Measurements from ENCODE around the gene FARS2. TPM values are rescaled to one million over a fixed set of nuclear protein-coding genes. Genes with fewer than 3 reads are reported as not detected.

Gene FARS2
- total and polyA plus RNA-seq, 7 donors = 10.6 to 17.5 (median 14.4) TPM

DNA sequence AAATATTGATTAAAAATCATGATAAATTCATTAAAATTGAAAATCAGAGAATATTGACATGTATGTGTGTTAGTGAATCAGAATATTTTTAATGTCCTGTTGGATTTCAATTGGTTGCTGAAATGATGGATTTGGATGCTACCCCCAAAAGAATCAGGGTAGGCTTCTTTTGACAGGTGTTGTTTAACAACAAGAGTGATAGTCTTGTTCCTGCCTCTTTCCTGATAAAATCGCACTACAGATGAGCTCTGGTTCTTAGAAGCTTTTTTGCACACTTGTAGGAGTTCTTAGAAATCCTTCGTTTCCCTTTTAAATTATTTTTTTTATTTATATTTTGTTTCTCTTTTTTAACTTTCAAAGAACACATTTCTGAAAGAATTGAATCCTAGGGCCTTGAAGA, 259.5 kb downstream of the FARS2 start:
- H3K4me1 ChIP-seq = no peaks in the 10 kb centered on the region
- H3K27me3 ChIP-seq (ENCODE audit: insufficient read depth in 3 of 3, low read length in 2 of 3) = no peaks in the 10 kb centered on the region
- no peaks in the 10 kb centered on the region for H3K9me3 ChIP-seq
- H3K36me3 ChIP-seq (ENCODE audit: insufficient read depth in 1 of 2, low read depth in 1 of 2) = no peaks in the 10 kb centered on the region
- 86 to 90% (median 90%) methylated on average over 2 of the region's 2 CpGs for WGBS, 3 donors
- DNase-seq (no peak), ATAC-seq (no peak)
- no peak overlapping the region for H3K27ac ChIP-seq
- intact Hi-C loops (cut with DNase I) = loop anchor here in 1 of 2 donors (10.0 kb wide), 1 partner anchor 96 kb away; no protein-coding TSS in a partner anchor
- H3K4me3 ChIP-seq = no peak overlapping the region
- TF ChIP-seq CTCF (IDR thresholded peaks at IDR 0.05) = no peak

DNA sequence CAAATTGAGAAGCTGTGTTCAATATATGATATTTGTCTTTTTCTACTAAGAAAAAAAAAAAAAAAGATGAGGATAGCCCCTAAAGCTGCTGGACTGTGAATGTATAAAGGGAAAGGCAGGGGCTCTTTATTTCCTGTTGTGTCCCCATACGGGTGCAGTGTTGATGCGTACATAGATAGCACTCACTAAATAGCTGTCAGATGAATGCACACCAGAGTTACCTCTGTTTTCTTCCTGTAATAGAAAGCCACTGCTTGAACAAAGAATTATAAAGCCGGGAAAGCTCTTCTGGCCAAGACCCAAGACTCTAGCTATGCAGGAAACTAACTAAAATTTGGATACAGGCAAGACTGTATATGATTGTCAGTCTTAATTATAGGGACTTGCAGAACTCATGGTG, 260.0 kb downstream of the FARS2 start:
- H3K9me3 ChIP-seq = no peaks in the 10 kb centered on the region
- no peak overlapping the region for H3K4me3 ChIP-seq
- ATAC-seq = no peak
- H3K36me3 ChIP-seq (ENCODE audit: insufficient read depth in 1 of 2, low read depth in 1 of 2) = no peaks in the 10 kb centered on the region
- TF ChIP-seq CTCF (IDR thresholded peaks at IDR 0.05) = no peak
- WGBS, 3 donors = 64 to 74% (median 69%) methylated on average over 3 of the region's 3 CpGs
- no peak for DNase-seq
- intact Hi-C loops (cut with DNase I) = loop anchor here in 1 of 2 donors (10.0 kb wide), 1 partner anchor 97 kb away; no protein-coding TSS in a partner anchor
- H3K4me1 ChIP-seq = no peaks in the 10 kb centered on the region
- H3K27ac ChIP-seq = no peak overlapping the region
- H3K27me3 ChIP-seq (ENCODE audit: insufficient read depth in 3 of 3, low read length in 2 of 3) = no peaks in the 10 kb centered on the region

GRCh38 chr6:5522147-5522546, 260.8 kb downstream of the FARS2 start:
- DNase-seq (no peak), ATAC-seq (no peak)
- Histone ChIP-seq H3K27ac (no peak overlapping the region), H3K9me3 (no peaks in the 10 kb centered on the region), H3K4me3 (no peak overlapping the region), H3K27me3 (ENCODE audit: insufficient read depth in 3 of 3, low read length in 2 of 3) (no peaks in the 10 kb centered on the region), H3K36me3 (ENCODE audit: insufficient read depth in 1 of 2, low read depth in 1 of 2) (no peaks in the 10 kb centered on the region), H3K4me1 (no peaks in the 10 kb centered on the region)
- intact Hi-C loops (cut with DNase I) = loop anchor here in 1 of 2 donors (10.0 kb wide), 1 partner anchor 97 kb away; no protein-coding TSS in a partner anchor
- no peak for TF ChIP-seq CTCF (IDR thresholded peaks at IDR 0.05)

GRCh38 chr6:5524110-5524509, 262.8 kb downstream of the FARS2 start:
- 88 to 94% (median 93%) methylated on average over 2 of the region's 2 CpGs for WGBS, 3 donors
- H3K4me3 ChIP-seq = no peak overlapping the region
- intact Hi-C loops (cut with DNase I) = loop anchor here in 1 of 2 donors (10.0 kb wide), 1 partner anchor 99 kb away; no protein-coding TSS in a partner anchor
- ATAC-seq (no peak), DNase-seq (no peak)
- H3K36me3 ChIP-seq (ENCODE audit: insufficient read depth in 1 of 2, low read depth in 1 of 2) = no peaks in the 10 kb centered on the region
- H3K4me1 ChIP-seq = no peaks in the 10 kb centered on the region
- no peaks in the 10 kb centered on the region for H3K9me3 ChIP-seq
- no peaks in the 10 kb centered on the region for H3K27me3 ChIP-seq (ENCODE audit: insufficient read depth in 3 of 3, low read length in 2 of 3)
- TF ChIP-seq CTCF (IDR thresholded peaks at IDR 0.05) = no peak
- H3K27ac ChIP-seq = no peak overlapping the region

- Histone ChIP-seq H3K4me3 (no peak overlapping the region), H3K36me3 (ENCODE audit: insufficient read depth in 1 of 2, low read depth in 1 of 2) (no peaks in the 10 kb centered on the region), H3K9me3 (no peaks in the 10 kb centered on the region), H3K27ac (no peak overlapping the region), H3K27me3 (ENCODE audit: insufficient read depth in 3 of 3, low read length in 2 of 3) (no peaks in the 10 kb centered on the region), H3K4me1 (no peaks in the 10 kb centered on the region)
- ATAC-seq = peak in 1 of 4 donors; percentile 26
- DNase-seq = no peak
- intact Hi-C loops (cut with DNase I) = loop anchor here in 1 of 2 donors (10.0 kb wide), 1 partner anchor 100 kb away; no protein-coding TSS in a partner anchor
- TF ChIP-seq CTCF (IDR thresholded peaks at IDR 0.05) = no peak
- WGBS, 3 donors = 54 to 80% (median 67%) methylated on average over 4 of the region's 4 CpGs
These were observed 263.9 kb downstream of the FARS2 start for GRCh38 chr6:5525209-5525608.
